ENCODE measurements around the gene CFAP97D1. TPM values are rescaled to one million over a fixed set of nuclear protein-coding genes. Genes with fewer than 3 reads are reported as not detected.

CFAP97D1 gene
- polyA plus RNA-seq, 1 donor (not counting 4 experiments of a cell fraction or from before 2014, with no cell fraction given) = not detected

DNA sequence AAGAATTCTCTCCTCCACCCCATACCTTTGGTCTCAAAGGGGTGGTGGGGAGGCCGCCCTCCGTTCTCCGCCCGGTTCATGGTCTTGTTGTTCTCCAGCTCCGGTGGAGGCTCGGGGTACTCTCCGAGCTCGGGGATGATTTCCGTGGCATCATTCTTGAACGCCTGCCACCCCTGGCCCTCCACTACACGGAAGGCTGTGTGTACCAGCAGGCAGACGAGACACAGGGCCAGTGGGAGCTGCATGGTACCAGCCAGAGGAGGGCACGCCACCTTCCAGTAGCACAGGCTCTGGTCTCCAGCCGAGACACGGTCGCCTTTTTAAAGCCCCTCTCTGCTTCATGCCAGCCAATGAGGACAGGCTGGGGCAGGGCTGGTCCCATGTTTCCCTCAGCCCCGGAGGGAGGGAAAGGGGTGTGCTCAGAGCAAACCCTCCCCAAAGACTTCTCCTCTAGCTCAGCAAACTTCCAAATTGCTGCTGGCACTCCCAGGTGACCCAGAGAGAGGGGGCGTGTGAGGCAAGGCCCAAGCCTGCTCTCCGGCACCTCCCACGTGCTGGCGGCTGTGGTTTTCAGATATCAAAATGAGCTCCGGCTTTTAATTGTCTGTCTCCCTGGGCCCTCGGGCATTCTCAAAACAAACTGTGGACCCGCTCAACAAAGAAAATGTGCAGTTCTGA, 21.6 kb upstream of the CFAP97D1 start, which contains the start of gene SOST:
TSS of gene SOST (minus strand) at position 295 of the 678 bp plus-strand sequence. CDS start at position 245, 50 bp downstream.
- Histone ChIP-seq H4K20me1 (ENCODE audit: control insufficient read depth, extremely low read depth, insufficient read depth, low read length) (no peaks in the 10 kb centered on the region), H3K9me1 (ENCODE audit: control insufficient read depth, extremely low read depth, insufficient read depth, low read length) (no peaks in the 10 kb centered on the region), H3K79me2 (ENCODE audit: control insufficient read depth, insufficient read depth, low read length) (no peaks in the 10 kb centered on the region), H3K9me3 (ENCODE audit: control insufficient read depth, low read depth, low read length) (no peaks in the 10 kb centered on the region), H3K9ac (ENCODE audit: control insufficient read depth, extremely low read depth, insufficient read depth, low read length) (no peak within 1 kb of the TSS), H3K27ac (ENCODE audit: control insufficient read depth, insufficient read depth, low read length) (no peak within 1 kb of the TSS), H3K4me3 (ENCODE audit: control insufficient read depth in 2 of 3, extremely low read depth in 1 of 3, insufficient read depth in 2 of 3, low read depth in 1 of 3, low read length in 3 of 3) (no peak within 1 kb of the TSS), H3K4me2 (ENCODE audit: control insufficient read depth, extremely low read depth, insufficient read depth, low read depth, low read length) (peak within 1 kb of the TSS; percentile 70), H3K4me1 (ENCODE audit: control insufficient read depth, extremely low read depth, insufficient read depth, low read length) (peaks cover 28% of the 10 kb centered on the region), H3K36me3 (ENCODE audit: control insufficient read depth in 2 of 2, extremely low read depth in 1 of 2, insufficient read depth in 2 of 2, low read length in 2 of 2) (no peaks in the 10 kb centered on the region), H2AFZ (ENCODE audit: control insufficient read depth, low read length) (peak within 1 kb of the TSS; percentile 16), H3K27me3 (ENCODE audit: control insufficient read depth, extremely low read depth, insufficient read depth, low read length) (peaks cover 11% of the 10 kb centered on the region)
- no peak for DNase-seq (ENCODE audit: low read depth, low spot score)
- FAIRE-seq = no peak
- TF ChIP-seq EZH2 (IDR thresholded peaks at IDR 0.05; ENCODE audit: low read length) = no peak
- TF ChIP-seq, protein P1, sequence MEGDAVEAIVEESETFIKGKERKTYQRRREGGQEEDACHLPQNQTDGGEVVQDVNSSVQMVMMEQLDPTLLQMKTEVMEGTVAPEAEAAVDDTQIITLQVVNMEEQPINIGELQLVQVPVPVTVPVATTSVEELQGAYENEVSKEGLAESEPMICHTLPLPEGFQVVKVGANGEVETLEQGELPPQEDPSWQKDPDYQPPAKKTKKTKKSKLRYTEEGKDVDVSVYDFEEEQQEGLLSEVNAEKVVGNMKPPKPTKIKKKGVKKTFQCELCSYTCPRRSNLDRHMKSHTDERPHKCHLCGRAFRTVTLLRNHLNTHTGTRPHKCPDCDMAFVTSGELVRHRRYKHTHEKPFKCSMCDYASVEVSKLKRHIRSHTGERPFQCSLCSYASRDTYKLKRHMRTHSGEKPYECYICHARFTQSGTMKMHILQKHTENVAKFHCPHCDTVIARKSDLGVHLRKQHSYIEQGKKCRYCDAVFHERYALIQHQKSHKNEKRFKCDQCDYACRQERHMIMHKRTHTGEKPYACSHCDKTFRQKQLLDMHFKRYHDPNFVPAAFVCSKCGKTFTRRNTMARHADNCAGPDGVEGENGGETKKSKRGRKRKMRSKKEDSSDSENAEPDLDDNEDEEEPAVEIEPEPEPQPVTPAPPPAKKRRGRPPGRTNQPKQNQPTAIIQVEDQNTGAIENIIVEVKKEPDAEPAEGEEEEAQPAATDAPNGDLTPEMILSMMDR (optimal IDR thresholded peaks at IDR 0.05 in 1 of 3, IDR thresholded peaks at IDR 0.05 in 1 of 3, conservative IDR thresholded peaks at IDR 0.05 in 1 of 3; ENCODE audit: extremely low read depth in 1 of 3, insufficient read depth in 2 of 3, low read length in 3 of 3) = no peak
- dilution Hi-C loops (cut with MboI; ENCODE audit: extremely low pct_ligation_motif_present, low sequenced_read_pairs) = no loop called here

DNA sequence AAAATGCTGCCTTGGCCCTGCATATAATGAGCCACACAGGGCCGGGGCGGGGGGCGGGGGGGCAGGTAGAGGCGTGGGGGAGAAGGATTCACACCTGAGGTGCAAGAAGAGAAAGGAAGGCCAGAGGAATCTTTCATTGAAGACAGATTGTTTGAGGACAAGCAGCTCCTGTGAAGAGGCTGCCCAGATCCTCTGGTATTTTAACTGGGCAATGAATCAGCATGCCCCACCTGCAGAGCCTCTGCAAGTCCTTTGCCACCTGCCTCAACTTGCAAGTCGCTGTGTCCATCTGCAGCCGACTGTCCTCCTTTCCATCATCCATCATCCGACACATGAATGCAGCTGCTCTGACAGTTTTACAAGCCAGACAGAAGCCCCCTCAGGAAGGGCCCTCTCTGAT, 20.4 kb upstream of the CFAP97D1 start:
- peak; percentile 84 for FAIRE-seq
- dilution Hi-C loops (cut with MboI; ENCODE audit: extremely low pct_ligation_motif_present, low sequenced_read_pairs) = no loop called here

More for the DNA sequence above, 20.4 kb upstream of the CFAP97D1 start:
- Histone ChIP-seq H3K27me3 (ENCODE audit: control insufficient read depth, extremely low read depth, insufficient read depth, low read length) (peaks cover 11% of the 10 kb centered on the region), H3K27ac (ENCODE audit: control insufficient read depth, insufficient read depth, low read length) (no peak overlapping the region), H3K4me3 (ENCODE audit: control insufficient read depth in 2 of 3, extremely low read depth in 1 of 3, insufficient read depth in 2 of 3, low read depth in 1 of 3, low read length in 3 of 3) (peak overlapping the region in 2 of 3 experiments; percentile 18 to 38), H3K9me3 (ENCODE audit: control insufficient read depth, low read depth, low read length) (no peaks in the 10 kb centered on the region), H3K4me1 (ENCODE audit: control insufficient read depth, extremely low read depth, insufficient read depth, low read length) (peaks cover 23% of the 10 kb centered on the region), H3K9ac (ENCODE audit: control insufficient read depth, extremely low read depth, insufficient read depth, low read length) (no peak overlapping the region), H3K79me2 (ENCODE audit: control insufficient read depth, insufficient read depth, low read length) (no peaks in the 10 kb centered on the region), H3K4me2 (ENCODE audit: control insufficient read depth, extremely low read depth, insufficient read depth, low read depth, low read length) (peak overlapping the region; percentile 70), H3K36me3 (ENCODE audit: control insufficient read depth in 2 of 2, extremely low read depth in 1 of 2, insufficient read depth in 2 of 2, low read length in 2 of 2) (no peaks in the 10 kb centered on the region), H4K20me1 (ENCODE audit: control insufficient read depth, extremely low read depth, insufficient read depth, low read length) (no peaks in the 10 kb centered on the region), H3K9me1 (ENCODE audit: control insufficient read depth, extremely low read depth, insufficient read depth, low read length) (no peaks in the 10 kb centered on the region), H2AFZ (ENCODE audit: control insufficient read depth, low read length) (no peak overlapping the region)
- DNase-seq (ENCODE audit: low read depth, low spot score) = peak; percentile 93
- no peak for TF ChIP-seq EZH2 (IDR thresholded peaks at IDR 0.05; ENCODE audit: low read length)
- TF ChIP-seq, protein P1 (optimal IDR thresholded peaks at IDR 0.05 in 1 of 3, IDR thresholded peaks at IDR 0.05 in 1 of 3, conservative IDR thresholded peaks at IDR 0.05 in 1 of 3; ENCODE audit: extremely low read depth in 1 of 3, insufficient read depth in 2 of 3, low read length in 3 of 3) = no peak

Data from keratinocyte (primary cell).